HCT116 (cell line): ENCODE data around the gene ISG20. TPM values are rescaled to one million over a fixed set of nuclear protein-coding genes. Genes with fewer than 3 reads are reported as not detected.

Source experiments
- ATAC-seq: fragments of 200-7000 bp; cut with Tn5 transposase; 2 replicates; pipeline ENCODE4 v1.9.1; 2020; ENCODE audit warnings: mild to moderate bottlenecking, moderate library complexity
- BruUV-seq: library from RNA; stranded (reverse); fragments of 400-500 nt; replicated peaks from 2 replicates; lab custom pipeline; 2021; lab: Mats Ljungman, UMichigan
- CTCF ChIA-PET: fragments of 300-600 bp; sonication (Branson Sonifier 250); formaldehyde crosslinking; loops from one replicate; lab custom pipeline; 2021; ENCODE audit warnings: antibody characterized with exemption; lab: Charles Lee
- POLR2A ChIA-PET: fragments of 300-600, 350-600 bp; sonication (Branson Sonifier 250); formaldehyde crosslinking; loops from one replicate; lab custom pipeline; 2021; ENCODE audit warnings: antibody characterized with exemption; lab: Charles Lee
- RAD21 ChIA-PET, 2 experiments: fragments of 300-600 bp; sonication (Branson Sonifier 250); formaldehyde crosslinking; loops; one replicate each; lab custom pipeline; 2023; ENCODE audit warnings: low total read pairs in 2 of 2; ENCODE audit not compliant: uncharacterized antibody in 2 of 2, unreplicated experiment in 2 of 2, low non-redundant PET in 1 of 2; lab: Charles Lee
- DNase-seq: peaks from one replicate; pipeline ENCODE4 v3.0.0-alpha.2; 2010; ENCODE audit warnings: low read depth, low spot score
- H2AFZ ChIP-seq: fragments of 200-600 bp; shearing (Covaris generic), sonication (generic); 2 replicates; pipeline ENCODE4 v1.6.1; 2017; ENCODE audit warnings: low read depth, mixed run types, mixed read lengths, antibody characterized with exemption, low read length; ENCODE audit not compliant: poor library complexity, severe bottlenecking
- H3K27ac ChIP-seq: 2 replicates; pipeline ENCODE4 v1.5.1; 2012; ENCODE audit warnings: low read depth, low read length
- H3K27me3 ChIP-seq: fragments of 200-600 bp; sonication (generic); 2 replicates; pipeline ENCODE4 v1.6.1; 2016; ENCODE audit warnings: mixed run types, low read length, mixed read lengths; ENCODE audit not compliant: insufficient read depth
- H3K36me3 ChIP-seq, 2 experiments: fragments of 200-500 bp in 1 of 2; fragments of 200-600 bp in 1 of 2; sonication (Bioruptor generic) in 1 of 2; sonication (generic) in 1 of 2; 2 replicates each; pipeline versions ENCODE4 v1.5.1 to v1.6.1; 2014 to 2016; ENCODE audit warnings: low read length in 2 of 2, inconsistent platforms in 1 of 2, mixed read lengths in 1 of 2, mixed run types in 1 of 2; ENCODE audit not compliant: insufficient read depth in 2 of 2, control insufficient read depth in 1 of 2
- H3K4me1 ChIP-seq, 2 experiments: fragments of 200-600 bp in 1 of 2; sonication (generic) in 1 of 2; 2 replicates each; pipeline versions ENCODE4 v1.5.1 to v1.6.1; 2012 to 2017; ENCODE audit warnings: low read length in 2 of 2, inconsistent platforms in 1 of 2, mild to moderate bottlenecking in 1 of 2, mixed read lengths in 1 of 2, mixed run types in 1 of 2, moderate library complexity in 1 of 2; ENCODE audit not compliant: insufficient read depth in 2 of 2, control insufficient read depth in 1 of 2
- H3K4me2 ChIP-seq: fragments of 200-600 bp; sonication (generic); 2 replicates; pipeline ENCODE4 v1.6.1; 2017; ENCODE audit warnings: mixed run types, low read length, mixed read lengths
- H3K4me3 ChIP-seq, 2 experiments: fragments of 200-600 bp in 1 of 2; sonication (generic) in 1 of 2; replicated peaks in 1 of 2; 2 replicates each; pipeline ENCODE4 v1.5.1; 2011 to 2016; ENCODE audit warnings: low read length in 2 of 2, control low read depth in 1 of 2, low read depth in 1 of 2, mild to moderate bottlenecking in 1 of 2, mixed read lengths in 1 of 2, mixed run types in 1 of 2
- H3K79me2 ChIP-seq: fragments of 200-600 bp; sonication (generic); 2 replicates; pipeline ENCODE4 v1.6.1; 2017; ENCODE audit warnings: mild to moderate bottlenecking, mixed run types, low read length, moderate library complexity, mixed read lengths; ENCODE audit not compliant: insufficient read depth
- H3K9ac ChIP-seq: fragments of 200-600 bp; sonication (generic); 2 replicates; pipeline ENCODE4 v1.6.1; 2016; ENCODE audit warnings: low read length, mixed read lengths
- H3K9me2 ChIP-seq: fragments of 200-600 bp; sonication (generic), shearing (Covaris generic); 2 replicates; pipeline ENCODE4 v1.6.1; 2017; ENCODE audit warnings: mixed run types, mild to moderate bottlenecking, moderate library complexity; ENCODE audit not compliant: insufficient read depth
- H3K9me3 ChIP-seq, 2 experiments: fragments of 200-500 bp in 1 of 2; fragments of 200-600 bp in 1 of 2; sonication (Bioruptor generic) in 1 of 2; sonication (generic) in 1 of 2; 2 replicates each; pipeline ENCODE4 v1.6.1; 2014 to 2017; ENCODE audit warnings: low read length in 2 of 2, mixed read lengths in 2 of 2, inconsistent platforms in 1 of 2, low read depth in 1 of 2, mild to moderate bottlenecking in 1 of 2, mixed run types in 1 of 2, moderate library complexity in 1 of 2; ENCODE audit not compliant: control insufficient read depth in 1 of 2, insufficient read depth in 1 of 2
- H4K20me1 ChIP-seq: fragments of 200-600 bp; sonication (generic), shearing (Covaris generic); 2 replicates; pipeline ENCODE4 v1.6.1; 2017; ENCODE audit warnings: mixed run types, mild to moderate bottlenecking, moderate library complexity; ENCODE audit not compliant: insufficient read depth
- CTCF ChIP-seq, 3 experiments: fragments of 200-600 bp in 1 of 3; sonication (generic) in 1 of 3; IDR thresholded peaks in 2 of 3; conservative IDR thresholded peaks in 1 of 3; 2 replicates each; pipeline ENCODE4 v1.5.1; 2012 to 2017; ENCODE audit warnings: low read depth in 2 of 3, low read length in 2 of 3, antibody characterized with exemption in 1 of 3, borderline replicate concordance in 1 of 3, control low read depth in 1 of 3, mild to moderate bottlenecking in 1 of 3, mixed read lengths in 1 of 3, mixed run types in 1 of 3, moderate library complexity in 1 of 3; ENCODE audit not compliant: insufficient read depth in 1 of 3
- ELF1 ChIP-seq: IDR thresholded peaks from 2 replicates; pipeline ENCODE4 v1.6.1; 2012; ENCODE audit warnings: low read depth, borderline replicate concordance
- JUND ChIP-seq: IDR thresholded peaks from 2 replicates; pipeline ENCODE4 v1.6.1; 2012
- MAX ChIP-seq: IDR thresholded peaks from 2 replicates; pipeline ENCODE4 v1.6.1; 2012
- POLR2A ChIP-seq: IDR thresholded peaks from 2 replicates; pipeline ENCODE4 v1.7.0; 2011; ENCODE audit warnings: borderline replicate concordance; ENCODE audit not compliant: insufficient read depth, insufficient read length; ENCODE audit errors: extremely low read depth
- RAD21 ChIP-seq: IDR thresholded peaks from 2 replicates; pipeline ENCODE4 v1.6.1; 2012; ENCODE audit warnings: low read depth, mild to moderate bottlenecking
- SIN3A ChIP-seq: IDR thresholded peaks from 2 replicates; pipeline ENCODE4 v1.6.1; 2012; ENCODE audit warnings: low read depth
- SP1 ChIP-seq: IDR thresholded peaks from 2 replicates; pipeline ENCODE4 v1.6.1; 2012; ENCODE audit warnings: low read depth
- TCF7L2 ChIP-seq: IDR thresholded peaks from 2 replicates; pipeline ENCODE4 v1.7.0; 2011; ENCODE audit warnings: borderline replicate concordance, inconsistent platforms; ENCODE audit not compliant: insufficient read depth, insufficient read length; ENCODE audit errors: extremely low read depth
- YY1 ChIP-seq: IDR thresholded peaks from 2 replicates; pipeline ENCODE4 v1.6.1; 2011; ENCODE audit warnings: low read length, low read depth, moderate library complexity, mild to moderate bottlenecking; ENCODE audit not compliant: insufficient replicate concordance; ENCODE audit errors: extremely low read depth
- intact Hi-C: fragments of 100-400 bp; cut with micrococcal nuclease; formaldehyde crosslinking; loops from 2 replicates; pipeline ENCODE4 v1.10.0; 2022
- total RNA-seq: library from RNA; stranded (reverse); gene quantifications from one replicate; pipeline ENCODE4 v1.2.1, GENCODE V29; 2021; ENCODE audit not compliant: unreplicated experiment

Gene ISG20
- total RNA-seq, 1 experiment from 2014 or later: 11.0 TPM

- no peaks in the 10 kb centered on the region for H3K79me2 ChIP-seq
- intact Hi-C loops: loop anchor here (1.0 kb wide), 2 partner anchors 44 to 225 kb away; no protein-coding TSS in a partner anchor
- H3K4me2 ChIP-seq: no peak overlapping the region
- H3K36me3 ChIP-seq: no peaks in the 10 kb centered on the region
- no peak overlapping the region for H3K27ac ChIP-seq
- DNase-seq (peak; percentile 15), ATAC-seq (peak; percentile 93)
- ChIA-PET RAD21 (no interaction called here), POLR2A (no interaction called here), CTCF (interaction anchor here (0.6 to 1.2 kb wide), 2 partner anchors 11 to 45 kb away, joined by 4 read pairs; no protein-coding TSS in a partner anchor)
- no peak overlapping the region for H2AFZ ChIP-seq
- H3K9ac ChIP-seq: no peak overlapping the region
- no peak overlapping the region for H3K4me3 ChIP-seq
- no peaks in the 10 kb centered on the region for H3K9me2 ChIP-seq
- no peaks in the 10 kb centered on the region for H4K20me1 ChIP-seq
- no peak for TF ChIP-seq YY1
- TF ChIP-seq POLR2A: no peak
- TF ChIP-seq JUND: no peak
- peak; percentile 78 for TF ChIP-seq RAD21
- TF ChIP-seq SP1: no peak
- TF ChIP-seq ELF1: no peak
- TF ChIP-seq MAX: no peak
- TF ChIP-seq CTCF (IDR thresholded peaks at IDR 0.05 in 2 of 3, conservative IDR thresholded peaks at IDR 0.05 in 1 of 3; ENCODE audit: borderline replicate concordance in 1 of 3, insufficient read depth in 1 of 3, low read depth in 2 of 3, low read length in 2 of 3): peak; percentile 64 to 73 (median 69)
- no peak for TF ChIP-seq TCF7L2
- no peak for TF ChIP-seq SIN3A
- no peaks in the 10 kb centered on the region for H3K9me3 ChIP-seq
- H3K27me3 ChIP-seq: peaks cover 45% of the 10 kb centered on the region
- BruUV-seq: no TSS peak
- no peaks in the 10 kb centered on the region for H3K4me1 ChIP-seq
These were observed 62.8 kb downstream of the ISG20 start for GRCh38 chr15:88701561-88702095.
